IgD-negative memory B cell (primary cell): ENCODE measurements around the gene MRPS6. TPM values are rescaled to one million over a fixed set of nuclear protein-coding genes. Genes with fewer than 3 reads are reported as not detected.

Experiments
- H3K27ac Mint-ChIP-seq, 3 donors: one replicate each; pipeline ENCODE4 v1.8.0; 2020 to 2022; ENCODE audit warnings: mild to moderate bottlenecking in 3 of 3, mixed read lengths in 3 of 3, moderate library complexity in 1 of 3
- H3K27me3 Mint-ChIP-seq: one replicate; pipeline ENCODE4 v1.8.0; 2021; ENCODE audit warnings: mixed read lengths
- H3K36me3 Mint-ChIP-seq: one replicate; pipeline ENCODE4 v1.8.0; 2020; ENCODE audit warnings: mild to moderate bottlenecking, mixed read lengths
- H3K4me1 Mint-ChIP-seq, 3 donors: one replicate each; pipeline ENCODE4 v1.8.0; 2020 to 2022; ENCODE audit warnings: mixed read lengths in 3 of 3, mild to moderate bottlenecking in 1 of 3
- H3K4me3 Mint-ChIP-seq, 4 donors: one replicate each; pipeline ENCODE4 v1.8.0; 2020 to 2022; ENCODE audit warnings: mild to moderate bottlenecking in 4 of 4, mixed read lengths in 4 of 4, moderate library complexity in 3 of 4
- H3K9me3 Mint-ChIP-seq, 3 donors: one replicate each; pipeline ENCODE4 v1.8.0; 2020 to 2021; ENCODE audit warnings: mixed read lengths in 3 of 3, mild to moderate bottlenecking in 1 of 3
- polyA plus RNA-seq: library from polyadenylated mRNA; unstranded; fragments of 300-500 nt; fragmentation: Illumina TruSeq; gene quantifications from one replicate; pipeline ENCODE4 v1.2.3, GENCODE V29; 2021

Gene MRPS6
- polyA plus RNA-seq, 1 donor from 2014 or later: 162 TPM

GRCh38 chr21:34077888-34078287 is 4.5 kb downstream of the MRPS6 start:
- Mint-ChIP-seq H3K27me3 (no peaks in the 10 kb centered on the region), H3K27ac (no peak overlapping the region), H3K36me3 (peaks cover 10% of the 10 kb centered on the region), H3K4me3 (peak overlapping the region in 2 of 4 donors; percentile 2 to 43), H3K4me1 (peaks cover 68 to 78% (median 69%) of the 10 kb centered on the region in 3 donors), H3K9me3 (no peaks in the 10 kb centered on the region)

- Mint-ChIP-seq H3K9me3 (no peaks in the 10 kb centered on the region), H3K36me3 (peaks cover 10% of the 10 kb centered on the region), H3K27ac (peak overlapping the region in 1 of 3 donors; percentile 52), H3K4me3 (peak overlapping the region in 3 of 4 donors; percentile 10 to 88 (median 25)), H3K4me1 (peaks cover 76 to 86% (median 78%) of the 10 kb centered on the region in 3 donors), H3K27me3 (no peaks in the 10 kb centered on the region)
These were observed 5.5 kb downstream of the MRPS6 start for GRCh38 chr21:34078915-34079314.

- Mint-ChIP-seq H3K27me3 (no peaks in the 10 kb centered on the region), H3K27ac (no peak overlapping the region), H3K36me3 (peaks cover 12% of the 10 kb centered on the region), H3K4me1 (peaks cover 67 to 78% (median 73%) of the 10 kb centered on the region in 3 donors), H3K4me3 (no peak overlapping the region), H3K9me3 (no peaks in the 10 kb centered on the region)
These were observed 7.3 kb downstream of the MRPS6 start for GRCh38 chr21:34080710-34081109.

- no peaks in the 10 kb centered on the region for H3K27me3 Mint-ChIP-seq
- H3K9me3 Mint-ChIP-seq: no peaks in the 10 kb centered on the region
- peaks cover 6% of the 10 kb centered on the region for H3K36me3 Mint-ChIP-seq
- H3K4me3 Mint-ChIP-seq: peak overlapping the region in 1 of 4 donors; percentile 52
- no peak overlapping the region for H3K27ac Mint-ChIP-seq
- H3K4me1 Mint-ChIP-seq: peaks cover 51 to 59% (median 57%) of the 10 kb centered on the region in 3 donors
These were observed 9.4 kb downstream of the MRPS6 start for GRCh38 chr21:34082769-34083168.

- Mint-ChIP-seq H3K27ac (no peak overlapping the region), H3K9me3 (no peaks in the 10 kb centered on the region)
These were observed 10.0 kb downstream of the MRPS6 start for GRCh38 chr21:34083357-34083756.

GRCh38 chr21:34085129-34085528 is 11.8 kb downstream of the MRPS6 start:
- Mint-ChIP-seq H3K4me1 (peaks cover 37 to 47% (median 42%) of the 10 kb centered on the region in 3 donors), H3K4me3 (no peak overlapping the region), H3K27ac (no peak overlapping the region), H3K9me3 (no peaks in the 10 kb centered on the region), H3K27me3 (no peaks in the 10 kb centered on the region), H3K36me3 (peaks cover 2% of the 10 kb centered on the region)

More at GRCh38 chr21:34083357-34083756, 10.0 kb downstream of the MRPS6 start:
- peaks cover 45 to 55% (median 54%) of the 10 kb centered on the region in 3 donors for H3K4me1 Mint-ChIP-seq
- no peaks in the 10 kb centered on the region for H3K27me3 Mint-ChIP-seq
- peak overlapping the region in 2 of 4 donors; percentile 1 to 19 for H3K4me3 Mint-ChIP-seq
- peaks cover 6% of the 10 kb centered on the region for H3K36me3 Mint-ChIP-seq

- Mint-ChIP-seq H3K36me3 (peaks cover 2% of the 10 kb centered on the region), H3K27me3 (no peaks in the 10 kb centered on the region), H3K9me3 (no peaks in the 10 kb centered on the region), H3K4me1 (peaks cover 37 to 50% (median 39%) of the 10 kb centered on the region in 3 donors), H3K4me3 (no peak overlapping the region), H3K27ac (no peak overlapping the region)
These were observed 13.5 kb downstream of the MRPS6 start for GRCh38 chr21:34086887-34087306.

- Mint-ChIP-seq H3K27ac (peak overlapping the region in 1 of 3 donors; percentile 37), H3K27me3 (no peaks in the 10 kb centered on the region), H3K9me3 (no peaks in the 10 kb centered on the region), H3K36me3 (peaks cover 2% of the 10 kb centered on the region), H3K4me1 (peaks cover 24 to 40% (median 26%) of the 10 kb centered on the region in 3 donors), H3K4me3 (no peak overlapping the region)
These were observed 15.4 kb downstream of the MRPS6 start for GRCh38 chr21:34088752-34089151.

- Mint-ChIP-seq H3K4me1 (peaks cover 21 to 37% (median 30%) of the 10 kb centered on the region in 3 donors), H3K27ac (peak overlapping the region in 1 of 3 donors; percentile 63)
These were observed 17.7 kb downstream of the MRPS6 start for GRCh38 chr21:34091032-34091431.

GRCh38 chr21:34091607-34092006 is 18.2 kb downstream of the MRPS6 start:
- H3K9me3 Mint-ChIP-seq: peaks cover 0 to 3% (median 0%) of the 10 kb centered on the region in 3 donors
- peak overlapping the region in 1 of 4 donors; percentile 23 for H3K4me3 Mint-ChIP-seq
- peaks cover 2% of the 10 kb centered on the region for H3K36me3 Mint-ChIP-seq
- peak overlapping the region in 1 of 3 donors; percentile 63 for H3K27ac Mint-ChIP-seq
- peaks cover 23 to 38% (median 30%) of the 10 kb centered on the region in 3 donors for H3K4me1 Mint-ChIP-seq
- H3K27me3 Mint-ChIP-seq: no peaks in the 10 kb centered on the region

More at GRCh38 chr21:34091032-34091431, 17.7 kb downstream of the MRPS6 start:
- Mint-ChIP-seq H3K36me3 (peaks cover 2% of the 10 kb centered on the region), H3K9me3 (peaks cover 0 to 3% (median 0%) of the 10 kb centered on the region in 3 donors), H3K4me3 (no peak overlapping the region), H3K27me3 (no peaks in the 10 kb centered on the region)

GRCh38 chr21:34092262-34092921 is 19.0 kb downstream of the MRPS6 start:
- peaks cover 2% of the 10 kb centered on the region for H3K36me3 Mint-ChIP-seq
- H3K4me1 Mint-ChIP-seq: peaks cover 31 to 46% (median 38%) of the 10 kb centered on the region in 3 donors
- H3K4me3 Mint-ChIP-seq: no peak overlapping the region
- no peaks in the 10 kb centered on the region for H3K27me3 Mint-ChIP-seq
- H3K9me3 Mint-ChIP-seq: peaks cover 0 to 3% (median 0%) of the 10 kb centered on the region in 3 donors
- H3K27ac Mint-ChIP-seq: peak overlapping the region in 1 of 3 donors; percentile 35

- Mint-ChIP-seq H3K27me3 (no peaks in the 10 kb centered on the region), H3K27ac (peak overlapping the region in 1 of 3 donors; percentile 35), H3K4me3 (no peak overlapping the region), H3K9me3 (peaks cover 0 to 3% (median 0%) of the 10 kb centered on the region in 3 donors), H3K36me3 (peaks cover 2% of the 10 kb centered on the region), H3K4me1 (peaks cover 36 to 51% (median 45%) of the 10 kb centered on the region in 3 donors)
These were observed 19.7 kb downstream of the MRPS6 start for GRCh38 chr21:34093083-34093482.

- peaks cover 0 to 3% (median 0%) of the 10 kb centered on the region in 3 donors for H3K9me3 Mint-ChIP-seq
- no peak overlapping the region for H3K27ac Mint-ChIP-seq
- H3K4me1 Mint-ChIP-seq: peaks cover 40 to 50% (median 47%) of the 10 kb centered on the region in 3 donors
- no peaks in the 10 kb centered on the region for H3K27me3 Mint-ChIP-seq
- H3K4me3 Mint-ChIP-seq: no peak overlapping the region
- peaks cover 6% of the 10 kb centered on the region for H3K36me3 Mint-ChIP-seq
These were observed 21.6 kb downstream of the MRPS6 start for GRCh38 chr21:34094949-34095348.

GRCh38 chr21:34097442-34097841 is 24.1 kb downstream of the MRPS6 start:
- Mint-ChIP-seq H3K4me3 (peak overlapping the region in 1 of 4 donors; percentile 81), H3K36me3 (peaks cover 6% of the 10 kb centered on the region), H3K27me3 (no peaks in the 10 kb centered on the region), H3K9me3 (peaks cover 0 to 3% (median 0%) of the 10 kb centered on the region in 3 donors), H3K27ac (no peak overlapping the region), H3K4me1 (peaks cover 28 to 47% (median 46%) of the 10 kb centered on the region in 3 donors)

GRCh38 chr21:34100337-34100736 is 27.0 kb downstream of the MRPS6 start:
- Mint-ChIP-seq H3K27me3 (no peaks in the 10 kb centered on the region), H3K9me3 (peaks cover 0 to 3% (median 0%) of the 10 kb centered on the region in 3 donors), H3K4me1 (peaks cover 34 to 45% (median 44%) of the 10 kb centered on the region in 3 donors), H3K4me3 (no peak overlapping the region), H3K36me3 (peaks cover 9% of the 10 kb centered on the region), H3K27ac (no peak overlapping the region)
